IMR-90 (cell line): ENCODE measurements around the gene NXF1. TPM values are rescaled to one million over a fixed set of nuclear protein-coding genes. Genes with fewer than 3 reads are reported as not detected.

Source experiments
- ATAC-seq: fragments of 200-7000 bp; cut with Tn5 transposase; 2 replicates; pipeline ENCODE4 v1.9.1; 2020; ENCODE audit warnings: low read depth, mild to moderate bottlenecking, moderate library complexity
- BruUV-seq: library from RNA; stranded (reverse); fragments of 400-500 nt; replicated peaks from 2 replicates; lab custom pipeline; 2021; lab: Mats Ljungman, UMichigan
- CTCF ChIA-PET: fragments of 300-600 bp; formaldehyde crosslinking; extraction: SDS; loops from one replicate; lab custom pipeline; 2021; ENCODE audit warnings: antibody characterized with exemption; lab: Yijun Ruan, JAX
- POLR2A ChIA-PET: fragments of 300-600 bp; sonication (Branson Sonifier 250); formaldehyde crosslinking; loops from one replicate; lab custom pipeline; 2022; ENCODE audit warnings: antibody characterized with exemption; ENCODE audit not compliant: unreplicated experiment; lab: Charles Lee
- DNase-seq: peaks from one replicate; pipeline ENCODE4 v3.0.0; 2013
- H2AFZ ChIP-seq: replicated peaks from 2 replicates; pipeline ENCODE3; 2013; ENCODE audit warnings: low read length, mild to moderate bottlenecking; ENCODE audit not compliant: poor library complexity
- H2AK5ac ChIP-seq: 2 replicates; pipeline ENCODE4 v1.6.1; 2013; ENCODE audit warnings: low read depth, low read length, inconsistent platforms
- H2AK9ac ChIP-seq: replicated peaks from 2 replicates; pipeline ENCODE3; 2013; ENCODE audit warnings: mild to moderate bottlenecking, low read depth, low read length, moderate library complexity; ENCODE audit not compliant: poor library complexity
- H2BK120ac ChIP-seq: 2 replicates; pipeline ENCODE4 v1.6.1; 2013; ENCODE audit warnings: low read depth, low read length, inconsistent platforms
- H2BK15ac ChIP-seq: 3 replicates; pipeline ENCODE4 v1.6.1; 2013; ENCODE audit warnings: low read depth, low read length, inconsistent platforms
- H2BK20ac ChIP-seq: 2 replicates; pipeline ENCODE4 v1.6.1; 2013; ENCODE audit warnings: low read depth, mild to moderate bottlenecking, inconsistent platforms, low read length, moderate library complexity
- H2BK5ac ChIP-seq: 2 replicates; pipeline ENCODE4 v1.6.1; 2013; ENCODE audit warnings: mild to moderate bottlenecking, low read depth, low read length, inconsistent platforms; ENCODE audit not compliant: poor library complexity, severe bottlenecking
- H3K14ac ChIP-seq: replicated peaks from 2 replicates; pipeline ENCODE4 v1.6.1; 2013; ENCODE audit warnings: low read depth, low read length, inconsistent platforms
- H3K18ac ChIP-seq: 2 replicates; pipeline ENCODE4 v1.6.1; 2013; ENCODE audit warnings: low read depth, low read length, control low read depth
- H3K23ac ChIP-seq: 2 replicates; pipeline ENCODE4 v1.6.1; 2013; ENCODE audit warnings: low read depth, low read length, inconsistent platforms
- H3K27ac ChIP-seq: 2 replicates; pipeline ENCODE4 v1.5.1; 2013; ENCODE audit warnings: mild to moderate bottlenecking, control low read depth, low read length; ENCODE audit not compliant: insufficient read depth
- H3K27me3 ChIP-seq: 2 replicates; pipeline ENCODE4 v1.6.1; 2013; ENCODE audit warnings: low read length; ENCODE audit not compliant: control insufficient read depth, insufficient read depth
- H3K36me3 ChIP-seq: 2 replicates; pipeline ENCODE4 v1.6.1; 2013; ENCODE audit warnings: low read length, mixed read lengths; ENCODE audit not compliant: control insufficient read depth, insufficient read depth
- H3K4ac ChIP-seq: 2 replicates; pipeline ENCODE4 v1.6.1; 2013; ENCODE audit warnings: low read depth, low read length, inconsistent platforms
- H3K4me1 ChIP-seq: 2 replicates; pipeline ENCODE4 v1.6.1; 2013; ENCODE audit warnings: low read length, mixed read lengths; ENCODE audit not compliant: control insufficient read depth, insufficient read depth
- H3K4me2 ChIP-seq: 2 replicates; pipeline ENCODE4 v1.6.1; 2013; ENCODE audit warnings: low read depth, mild to moderate bottlenecking, control low read depth, low read length, moderate library complexity
- H3K4me3 ChIP-seq: 2 replicates; pipeline ENCODE4 v1.5.1; 2013; ENCODE audit warnings: low read depth, mild to moderate bottlenecking, control low read depth, low read length, moderate library complexity; ENCODE audit not compliant: insufficient read depth
- H3K56ac ChIP-seq: 2 replicates; pipeline ENCODE4 v1.6.1; 2013; ENCODE audit warnings: low read length, inconsistent platforms; ENCODE audit not compliant: insufficient read depth; ENCODE audit errors: extremely low read depth
- H3K79me1 ChIP-seq, 2 experiments: 2 replicates each; pipeline ENCODE4 v1.6.1; 2013; ENCODE audit warnings: low read length in 2 of 2, inconsistent platforms in 1 of 2, low read depth in 1 of 2
- H3K9ac ChIP-seq: 2 replicates; pipeline ENCODE4 v1.6.1; 2013; ENCODE audit warnings: low read depth, low read length, control low read depth
- H3K9me1 ChIP-seq: 2 replicates; pipeline ENCODE4 v1.6.1; 2013; ENCODE audit warnings: low read length, inconsistent platforms; ENCODE audit not compliant: insufficient read depth
- H3K9me3 ChIP-seq: 2 replicates; pipeline ENCODE4 v1.6.1; 2013; ENCODE audit warnings: low read length; ENCODE audit not compliant: control insufficient read depth, insufficient read depth
- H4K20me1 ChIP-seq: 2 replicates; pipeline ENCODE4 v1.6.1; 2013; ENCODE audit warnings: low read length, inconsistent platforms; ENCODE audit not compliant: insufficient read depth
- H4K5ac ChIP-seq: 2 replicates; pipeline ENCODE4 v1.6.1; 2013; ENCODE audit warnings: mild to moderate bottlenecking, low read depth, low read length, control low read depth
- H4K8ac ChIP-seq, 2 experiments: 2 replicates each; pipeline ENCODE4 v1.6.1; 2013; ENCODE audit warnings: low read depth in 2 of 2, low read length in 2 of 2, control low read depth in 1 of 2, inconsistent platforms in 1 of 2
- H4K91ac ChIP-seq: 2 replicates; pipeline ENCODE4 v1.6.1; 2013; ENCODE audit warnings: low read depth, low read length, inconsistent platforms; ENCODE audit not compliant: insufficient read depth
- CEBPB ChIP-seq: IDR thresholded peaks from 2 replicates; pipeline ENCODE4 v1.6.1; 2012; ENCODE audit warnings: low read depth, low read length, improper control_type of control experiment
- MAZ ChIP-seq: IDR thresholded peaks from 2 replicates; pipeline ENCODE4 v1.6.1; 2012; ENCODE audit warnings: low read depth, mild to moderate bottlenecking, low read length, improper control_type of control experiment, moderate library complexity, borderline replicate concordance
- MXI1 ChIP-seq: IDR thresholded peaks from 2 replicates; pipeline ENCODE4 v1.6.1; 2012; ENCODE audit warnings: low read depth, mild to moderate bottlenecking, low read length, moderate library complexity, borderline replicate concordance
- RAD21 ChIP-seq: IDR thresholded peaks from 2 replicates; pipeline ENCODE4 v1.6.1; 2012; ENCODE audit warnings: low read length, improper control_type of control experiment
- WGBS, 2 experiments: methylation state at CpG; one replicate each; pipeline versions ENCODE4 v1.1.5 to v1.1.7; 2013; ENCODE audit warnings: missing lambda C conversion rate in 2 of 2; ENCODE audit not compliant: insufficient read length in 1 of 2; ENCODE audit errors: extremely low coverage in 2 of 2; 5-methylcytosine and 5-hydroxymethylcytosine counted together
- dilution Hi-C: fragments of 300-500 bp; cut with HindIII; formaldehyde crosslinking; loops from one replicate; pipeline ENCODE4 v1.14.3; 2018; ENCODE audit warnings: low sequenced_read_pairs; ENCODE audit not compliant: unreplicated experiment
- in situ Hi-C: fragments of 300-500 bp; cut with MboI; formaldehyde crosslinking; loops from 3 replicates; pipeline ENCODE4 v1.14.3; 2019; ENCODE audit warnings: low sequenced_read_pairs, inconsistent platforms, mixed read lengths
- intact Hi-C: fragments of 100-400 bp; cut with micrococcal nuclease; formaldehyde crosslinking; loops from 2 replicates; pipeline ENCODE4 v1.10.0; 2022
- polyA plus RNA-seq, 3 experiments: library from polyadenylated mRNA; depleted of rRNA; stranded (reverse); fragments of >200 nt; gene quantifications; 2 replicates each; pipeline ENCODE4 v1.2.3, GENCODE V29; 2012; ENCODE audit warnings: low replicate concordance in 1 of 3
- total RNA-seq: library from RNA; depleted of rRNA; stranded (reverse); fragments of >200 nt; gene quantifications from 2 replicates; pipeline ENCODE4 v1.2.3, GENCODE V29; 2012

Gene NXF1
- total and polyA plus RNA-seq, 2 of the 4 experiments (the other 2 are of a cell fraction), result 26.3 to 97.4 TPM

DNA sequence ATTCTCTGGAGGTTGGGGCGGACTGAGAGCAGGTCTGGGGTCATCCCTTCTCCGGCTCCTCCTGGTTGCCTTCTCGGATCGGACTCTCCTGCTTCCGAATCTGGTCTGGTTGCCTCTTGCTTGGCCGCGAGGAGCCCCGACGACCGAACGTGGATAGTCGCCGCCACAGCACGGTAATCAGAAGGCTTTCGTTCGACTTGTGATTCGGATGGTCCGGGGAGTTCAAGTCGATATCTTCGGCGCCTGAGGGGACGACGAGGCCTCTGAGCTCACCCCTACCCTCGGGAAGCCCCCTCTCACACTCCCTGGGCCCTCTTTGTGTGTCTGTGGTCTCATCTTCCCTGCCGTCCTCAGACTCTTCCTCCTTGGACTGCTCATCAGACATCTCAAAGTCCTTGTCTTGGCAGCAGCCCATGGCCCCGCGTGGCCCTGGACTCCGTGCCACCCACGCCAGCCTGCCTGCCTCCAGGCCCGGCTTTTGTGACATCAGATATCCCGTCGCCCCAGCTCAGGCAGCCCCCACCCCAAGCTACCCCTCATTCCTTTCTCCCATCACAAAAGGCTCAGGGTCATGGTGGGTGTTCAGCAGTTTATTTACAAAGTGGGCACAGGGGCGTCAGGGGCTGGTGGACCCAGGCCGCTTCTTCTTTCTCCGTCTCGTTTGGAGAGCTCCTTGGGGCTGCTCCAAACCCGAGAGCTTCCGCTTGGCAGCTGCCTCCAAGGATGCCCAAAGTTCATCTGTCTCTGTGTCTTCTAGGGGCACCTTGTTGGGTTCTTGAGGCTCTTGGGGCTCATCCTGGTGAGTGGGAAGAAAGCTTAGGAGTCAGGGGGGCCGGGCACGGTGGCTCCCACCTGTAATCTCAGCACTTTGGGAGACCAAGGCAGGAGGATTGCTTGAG is 27.3 kb upstream of the NXF1 start, which contains the start of gene TEX54:
Gene TEX54 (minus strand): TSS at position 506 of the 899 bp plus-strand sequence.
- H3K4me2 ChIP-seq, result peak within 1 kb of the TSS; percentile 95
- TF ChIP-seq MXI1 (peak; percentile 74), MAZ (0 out of 2 replicates have a peak, but pooled peaks have one; percentile 15), RAD21 (no peak), CEBPB (no peak)
- H3K14ac ChIP-seq, result peak within 1 kb of the TSS; percentile 92
- peak within 1 kb of the TSS; percentile 67 for H3K56ac ChIP-seq
- CTCF ChIA-PET, result no interaction called here
- peaks cover 4% of the 10 kb centered on the region; the same call in 1 of the 2 replicates for H3K9me1 ChIP-seq
- peaks cover 12% of the 10 kb centered on the region for H3K4me1 ChIP-seq
- H2BK120ac ChIP-seq, result peak within 1 kb of the TSS; percentile 64; the same call in 1 of the 2 replicates
- peaks cover 29% of the 10 kb centered on the region; the same call in 1 of the 2 replicates for H4K20me1 ChIP-seq
- H3K36me3 ChIP-seq, result peaks cover 26% of the 10 kb centered on the region
- peaks cover 22 to 77% of the 10 kb centered on the region in 2 experiments; a peak in 3 of 4 replicates for H3K79me1 ChIP-seq
- no peaks in the 10 kb centered on the region for H3K9me3 ChIP-seq
- H3K27ac ChIP-seq, result peak within 1 kb of the TSS; percentile 95
- peak; percentile 18 for ATAC-seq
- DNase-seq, result peak; percentile 22
- 0 out of 2 replicates have a peak within 1 kb of the TSS, but pooled peaks have one; percentile 38 for H2BK20ac ChIP-seq
- peak within 1 kb of the TSS; percentile 94 for H3K9ac ChIP-seq
- peak within 1 kb of the TSS; percentile 67 for H3K18ac ChIP-seq
- TSS peak; percentile 95 for BruUV-seq
- in situ Hi-C loops (no loop called here), dilution Hi-C loops (no loop called here), intact Hi-C loops (loop anchor here (2.0 kb wide), 1 partner anchor 46 kb away; the partner anchor contains the start of gene TMEM179B)
- H2AK9ac ChIP-seq, result peak within 1 kb of the TSS; percentile 100
- H2AFZ ChIP-seq, result peak within 1 kb of the TSS; percentile 99
- peak within 1 kb of the TSS; percentile 63 for H4K91ac ChIP-seq
- POLR2A ChIA-PET, result interaction anchor here (0.6 to 1.8 kb wide), 4 partner anchors 9 to 159 kb away, joined by 3 to 16 read pairs (median 4); partner anchors contain the start of gene HNRNPUL2
- peak within 1 kb of the TSS; percentile 61 for H2AK5ac ChIP-seq
- H3K4me3 ChIP-seq, result peak within 1 kb of the TSS; percentile 94
- H2BK5ac ChIP-seq, result peak within 1 kb of the TSS; percentile 96
- peak within 1 kb of the TSS; percentile 61 for H4K5ac ChIP-seq
- H3K4ac ChIP-seq, result peak within 1 kb of the TSS; percentile 88
- peak within 1 kb of the TSS; percentile 21 to 94; a peak in 3 of 4 replicates for H4K8ac ChIP-seq
- H2BK15ac ChIP-seq, result no peak within 1 kb of the TSS
- peak within 1 kb of the TSS; percentile 90 for H3K23ac ChIP-seq
- 0% methylated on average over 14 of the region's 40 CpGs; no CpG with 5 or more reads in 1 of the 2 experiments for WGBS, 2 experiments
- H3K27me3 ChIP-seq, result no peaks in the 10 kb centered on the region
